ENCODE results near the gene CNNM4.

CNNM4 gene

DNA sequence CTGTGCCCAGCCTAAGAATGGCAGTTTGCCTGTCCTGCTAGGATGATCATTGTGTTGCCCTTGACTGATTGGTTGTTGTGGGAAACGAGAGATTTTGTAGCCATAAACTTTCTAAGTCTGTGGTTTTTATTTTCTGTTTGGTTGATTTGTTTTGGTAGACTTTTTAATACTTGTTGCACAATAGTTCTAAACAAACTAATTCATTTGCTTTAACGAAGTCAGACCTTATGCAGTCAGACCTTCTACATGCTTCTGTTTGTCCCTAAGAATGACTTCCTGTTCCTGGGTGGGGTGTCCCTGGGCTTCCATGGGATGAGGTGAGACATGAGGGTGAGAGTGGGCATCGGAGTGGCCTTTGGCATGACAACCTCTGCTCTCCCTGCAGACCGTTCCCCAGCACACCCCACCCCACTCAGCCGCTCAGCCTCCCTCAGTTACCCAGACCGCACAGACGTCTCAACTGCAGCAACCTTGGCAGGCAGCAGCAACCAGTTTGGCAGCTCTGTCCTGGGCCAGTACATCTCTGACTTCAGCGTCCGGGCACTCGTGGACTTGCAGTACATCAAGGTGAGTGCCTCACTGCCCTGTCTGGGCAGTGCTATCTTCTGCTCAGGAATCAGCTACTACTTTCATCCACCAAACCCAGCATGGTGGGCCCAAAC lies 47.6 kb downstream of the CNNM4 start:
- H3K9me3 ChIP-seq (ENCODE audit: control insufficient read depth, insufficient read depth, low read length), result no peaks in the 10 kb centered on the region; the same call in 1 of the 2 replicates
- H3K4me1 ChIP-seq (ENCODE audit: insufficient read depth, low read length), result no peaks in the 10 kb centered on the region
- no peaks in the 10 kb centered on the region for H3K36me3 ChIP-seq (ENCODE audit: insufficient read depth, low read length)
- no peak overlapping the region for H3K9ac ChIP-seq (ENCODE audit: low read depth, low read length)

DNA sequence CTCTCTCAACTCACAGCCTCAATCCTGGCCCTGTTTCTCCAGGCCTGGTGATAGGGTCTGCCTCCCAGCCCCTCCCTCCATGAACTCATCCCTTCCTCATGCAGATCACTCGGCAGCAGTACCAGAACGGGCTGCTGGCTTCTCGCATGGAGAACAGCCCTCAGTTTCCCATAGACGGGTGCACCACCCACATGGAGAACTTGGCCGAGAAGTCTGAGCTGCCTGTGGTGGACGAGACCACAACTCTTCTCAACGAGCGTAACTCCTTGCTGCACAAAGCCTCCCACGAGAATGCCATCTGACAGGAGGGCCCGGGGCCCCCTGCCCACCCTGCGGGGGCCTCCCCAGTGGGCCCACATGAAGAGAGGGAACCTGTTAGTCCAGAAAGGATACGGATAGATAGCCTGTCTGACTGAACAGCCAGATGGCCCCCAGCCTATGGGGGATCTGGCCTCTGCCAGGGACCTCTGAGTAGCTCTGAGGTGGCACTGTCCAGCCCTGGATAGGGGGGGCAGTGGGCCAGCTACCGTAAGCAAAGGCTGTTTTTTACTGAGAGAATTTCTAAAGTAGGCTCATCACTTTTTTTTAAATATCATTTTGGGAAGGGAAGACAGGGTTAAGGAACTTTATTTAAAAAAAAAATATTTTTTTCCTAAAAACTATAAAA lies 48.6 kb downstream of the CNNM4 start:
- Histone ChIP-seq H3K9ac (ENCODE audit: low read depth, low read length) (no peak overlapping the region), H3K4me1 (ENCODE audit: insufficient read depth, low read length) (no peaks in the 10 kb centered on the region), H3K36me3 (ENCODE audit: insufficient read depth, low read length) (no peaks in the 10 kb centered on the region), H3K9me3 (ENCODE audit: control insufficient read depth, insufficient read depth, low read length) (no peaks in the 10 kb centered on the region; the same call in 1 of the 2 replicates)

DNA sequence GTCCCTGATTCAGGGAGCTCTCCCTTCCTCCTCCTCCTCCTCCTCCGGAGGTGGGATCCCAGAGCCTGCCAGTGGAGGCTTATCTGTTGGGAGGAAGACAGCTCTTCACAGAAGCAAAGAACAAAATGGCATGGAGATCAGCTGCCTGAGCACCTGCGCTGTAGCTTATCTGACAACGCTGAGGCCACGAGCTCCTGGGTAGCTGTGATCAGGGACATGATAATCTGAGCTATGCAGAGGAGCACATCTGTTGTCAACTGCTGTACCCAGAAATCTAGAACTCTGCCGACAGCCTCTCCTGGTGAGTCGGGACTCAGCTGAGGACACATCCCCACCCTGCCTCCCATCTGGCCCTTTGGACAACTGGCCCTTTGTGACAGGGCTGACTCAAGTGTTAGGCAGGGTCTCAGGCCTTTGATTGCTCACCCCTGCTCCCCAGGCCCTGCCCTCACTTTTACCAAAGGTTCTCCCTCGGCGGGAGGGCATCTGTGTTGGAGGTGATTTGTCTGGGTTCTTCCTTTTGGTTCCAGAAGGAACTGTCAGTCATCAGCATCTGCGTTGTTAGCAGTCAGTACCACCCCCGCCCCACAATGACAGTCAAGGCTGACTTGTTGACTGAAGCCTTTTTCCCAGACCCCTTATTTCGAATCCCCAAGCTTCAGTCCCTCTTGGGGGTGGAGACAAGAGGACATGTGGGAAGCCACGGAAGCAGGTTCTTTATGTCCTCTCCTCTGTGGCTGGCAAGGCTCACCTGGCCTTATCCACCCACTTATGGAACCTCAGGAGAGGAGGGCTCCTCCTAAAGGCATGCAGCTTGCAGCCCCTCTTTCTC lies 49.5 kb downstream of the CNNM4 start:
- Histone ChIP-seq H3K9me3 (ENCODE audit: control insufficient read depth, insufficient read depth, low read length) (no peaks in the 10 kb centered on the region), H3K36me3 (ENCODE audit: insufficient read depth, low read length) (no peaks in the 10 kb centered on the region), H3K4me1 (ENCODE audit: insufficient read depth, low read length) (no peaks in the 10 kb centered on the region), H3K9ac (ENCODE audit: low read depth, low read length) (no peak overlapping the region)

DNA sequence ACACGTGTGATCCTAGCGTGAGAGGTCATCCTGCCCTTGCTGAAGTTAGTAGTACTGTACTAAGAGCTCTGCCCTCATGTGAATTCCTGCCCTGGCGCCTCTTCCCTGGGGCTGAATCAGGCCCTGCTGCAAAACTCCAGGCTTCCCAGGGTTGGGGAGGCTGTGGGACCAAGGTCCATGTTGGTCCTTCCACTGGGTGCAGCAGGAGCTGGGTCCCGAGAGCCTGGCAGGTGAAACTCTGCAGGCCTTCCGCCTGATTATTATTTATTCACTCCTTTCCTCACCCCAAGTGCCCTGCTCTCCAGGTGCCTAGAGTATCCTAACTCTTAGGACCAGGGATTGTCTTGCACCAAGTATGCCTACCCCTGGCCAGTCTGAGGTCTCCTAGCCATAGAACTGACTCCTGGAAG lies 50.1 kb downstream of the CNNM4 start:
- Histone ChIP-seq H3K36me3 (ENCODE audit: insufficient read depth, low read length) (no peaks in the 10 kb centered on the region), H3K4me1 (ENCODE audit: insufficient read depth, low read length) (no peaks in the 10 kb centered on the region), H3K9me3 (ENCODE audit: control insufficient read depth, insufficient read depth, low read length) (no peaks in the 10 kb centered on the region), H3K9ac (ENCODE audit: low read depth, low read length) (no peak overlapping the region)

DNA sequence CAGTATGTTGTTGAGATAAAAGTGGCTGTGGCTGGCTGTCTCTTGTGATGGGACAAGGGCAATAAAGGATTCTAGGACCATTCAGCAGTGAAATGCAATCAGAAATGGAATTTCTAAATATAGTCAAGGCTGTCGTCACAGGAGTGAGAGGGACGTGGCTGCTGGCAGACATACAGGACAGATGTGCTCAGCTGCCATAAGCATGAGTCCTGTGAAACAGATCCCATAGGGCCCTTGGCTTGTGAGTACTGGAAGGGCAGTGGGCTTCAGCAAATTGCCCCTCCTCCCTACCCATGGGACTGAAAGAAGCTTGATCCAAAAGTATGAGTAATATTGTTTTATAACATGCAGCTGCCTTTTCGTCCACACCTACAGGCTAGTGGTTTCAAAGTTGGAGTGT lies 51.2 kb downstream of the CNNM4 start:
- Histone ChIP-seq H3K4me1 (ENCODE audit: insufficient read depth, low read length) (no peaks in the 10 kb centered on the region), H3K9ac (ENCODE audit: low read depth, low read length) (no peak overlapping the region), H3K9me3 (ENCODE audit: control insufficient read depth, insufficient read depth, low read length) (no peaks in the 10 kb centered on the region), H3K36me3 (ENCODE audit: insufficient read depth, low read length) (no peaks in the 10 kb centered on the region)

DNA sequence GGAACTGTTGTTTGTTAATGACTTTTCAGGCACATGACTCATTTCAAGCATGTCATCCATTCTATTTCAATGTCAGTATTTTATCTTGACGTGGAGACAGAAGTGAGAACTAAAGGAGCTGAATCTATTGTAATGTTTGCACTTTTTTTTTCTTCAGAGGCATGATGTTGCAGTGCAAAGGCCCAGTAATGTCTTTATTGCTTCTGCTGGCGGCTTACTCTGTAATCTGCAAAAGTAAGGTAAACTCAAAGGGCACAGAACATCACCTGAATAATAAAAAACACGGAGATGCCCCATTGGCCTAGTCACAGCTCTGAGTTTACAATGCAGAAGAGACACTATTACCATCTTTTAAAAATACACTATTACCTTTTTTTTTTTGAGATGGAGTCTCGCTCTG lies 53.0 kb downstream of the CNNM4 start:
- Histone ChIP-seq H3K4me1 (ENCODE audit: insufficient read depth, low read length) (no peaks in the 10 kb centered on the region), H3K9me3 (ENCODE audit: control insufficient read depth, insufficient read depth, low read length) (no peaks in the 10 kb centered on the region), H3K36me3 (ENCODE audit: insufficient read depth, low read length) (no peaks in the 10 kb centered on the region), H3K9ac (ENCODE audit: low read depth, low read length) (no peak overlapping the region)

DNA sequence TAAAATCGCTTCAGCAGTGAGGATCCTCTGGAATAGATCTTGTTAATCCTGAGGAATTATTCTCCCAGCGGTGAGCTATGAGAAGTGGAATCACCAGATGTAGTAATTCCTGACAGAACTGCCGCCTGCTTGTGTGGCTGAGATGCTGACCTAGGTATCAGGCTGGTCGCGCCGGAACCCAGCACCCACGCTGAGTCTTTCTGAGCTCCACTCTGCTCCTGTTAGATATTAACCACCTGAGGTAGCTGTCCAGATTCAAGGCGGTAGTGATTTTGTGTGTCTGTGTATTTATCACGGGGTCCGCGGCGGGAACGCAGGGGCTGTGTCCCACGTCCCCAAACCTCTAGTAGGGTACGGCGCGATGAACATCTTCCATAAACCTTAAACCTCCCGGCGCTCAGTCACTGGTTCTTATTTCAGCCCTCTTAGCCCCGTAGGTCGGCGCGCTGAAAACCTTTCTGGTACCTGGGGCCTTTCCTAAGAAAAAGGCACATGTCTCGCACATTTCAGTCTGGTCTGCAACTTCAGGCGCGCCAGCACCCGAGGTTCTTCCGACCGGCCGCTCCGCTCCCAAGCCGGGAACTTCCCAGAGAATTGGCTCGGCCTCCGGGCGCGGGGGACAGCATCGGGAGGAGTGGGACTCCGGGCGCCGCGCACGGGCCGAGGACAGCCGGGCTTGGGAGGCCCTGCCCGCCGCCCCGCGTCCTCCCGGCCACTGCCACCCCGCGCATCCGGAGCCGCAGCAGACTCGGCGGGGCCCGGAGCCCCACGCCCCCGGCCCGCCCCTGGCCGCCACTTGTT lies 54.8 kb downstream of the CNNM4 start:
- H3K4me1 ChIP-seq (ENCODE audit: insufficient read depth, low read length), result 0 out of 2 replicates have a peak, but pooled peaks cover 5% of the 10 kb centered on the region

DNA sequence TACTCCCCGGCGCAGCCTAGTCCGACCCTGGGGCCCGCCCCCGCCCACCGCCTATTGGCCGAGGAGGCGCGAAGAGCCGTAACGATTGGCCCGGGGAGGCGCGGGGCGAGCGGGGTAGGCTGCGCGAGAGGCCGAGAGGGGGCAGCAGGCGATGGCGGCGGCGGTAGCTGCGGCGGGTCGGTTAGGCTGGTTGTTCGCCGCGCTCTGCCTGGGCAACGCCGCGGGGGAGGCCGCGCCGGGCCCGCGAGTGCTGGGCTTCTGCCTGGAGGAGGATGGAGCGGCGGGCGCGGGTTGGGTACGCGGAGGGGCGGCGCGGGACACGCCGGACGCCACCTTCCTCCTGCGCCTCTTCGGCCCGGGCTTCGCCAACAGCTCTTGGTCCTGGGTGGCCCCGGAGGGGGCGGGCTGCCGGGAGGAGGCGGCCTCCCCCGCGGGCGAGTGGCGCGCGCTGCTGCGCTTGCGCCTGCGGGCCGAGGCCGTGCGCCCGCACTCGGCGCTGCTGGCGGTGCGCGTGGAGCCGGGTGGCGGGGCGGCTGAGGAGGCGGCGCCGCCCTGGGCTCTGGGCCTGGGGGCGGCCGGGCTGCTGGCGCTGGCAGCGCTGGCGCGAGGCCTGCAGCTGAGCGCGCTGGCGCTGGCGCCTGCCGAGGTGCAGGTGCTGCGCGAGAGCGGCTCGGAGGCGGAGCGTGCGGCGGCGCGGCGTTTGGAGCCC lies 55.6 kb downstream of the CNNM4 start, which contains the start of gene CNNM3:
Gene CNNM3, plus strand, starts transcription at position 142 of the 709 bp plus-strand sequence. Its CDS starts 10 bp downstream, at position 152.
- H3K9ac ChIP-seq (ENCODE audit: low read depth, low read length), result peak within 1 kb of the TSS; percentile 75
- H3K36me3 ChIP-seq (ENCODE audit: insufficient read depth, low read length), result no peaks in the 10 kb centered on the region
- H3K9me3 ChIP-seq (ENCODE audit: control insufficient read depth, insufficient read depth, low read length), result no peaks in the 10 kb centered on the region
- H3K4me1 ChIP-seq (ENCODE audit: insufficient read depth, low read length), result 0 out of 2 replicates have a peak, but pooled peaks cover 5% of the 10 kb centered on the region

More for the DNA sequence above, 54.8 kb downstream of the CNNM4 start:
- H3K36me3 ChIP-seq (ENCODE audit: insufficient read depth, low read length), result no peaks in the 10 kb centered on the region
- peak overlapping the region; percentile 67 for H3K9ac ChIP-seq (ENCODE audit: low read depth, low read length)
- no peaks in the 10 kb centered on the region for H3K9me3 ChIP-seq (ENCODE audit: control insufficient read depth, insufficient read depth, low read length)

DNA sequence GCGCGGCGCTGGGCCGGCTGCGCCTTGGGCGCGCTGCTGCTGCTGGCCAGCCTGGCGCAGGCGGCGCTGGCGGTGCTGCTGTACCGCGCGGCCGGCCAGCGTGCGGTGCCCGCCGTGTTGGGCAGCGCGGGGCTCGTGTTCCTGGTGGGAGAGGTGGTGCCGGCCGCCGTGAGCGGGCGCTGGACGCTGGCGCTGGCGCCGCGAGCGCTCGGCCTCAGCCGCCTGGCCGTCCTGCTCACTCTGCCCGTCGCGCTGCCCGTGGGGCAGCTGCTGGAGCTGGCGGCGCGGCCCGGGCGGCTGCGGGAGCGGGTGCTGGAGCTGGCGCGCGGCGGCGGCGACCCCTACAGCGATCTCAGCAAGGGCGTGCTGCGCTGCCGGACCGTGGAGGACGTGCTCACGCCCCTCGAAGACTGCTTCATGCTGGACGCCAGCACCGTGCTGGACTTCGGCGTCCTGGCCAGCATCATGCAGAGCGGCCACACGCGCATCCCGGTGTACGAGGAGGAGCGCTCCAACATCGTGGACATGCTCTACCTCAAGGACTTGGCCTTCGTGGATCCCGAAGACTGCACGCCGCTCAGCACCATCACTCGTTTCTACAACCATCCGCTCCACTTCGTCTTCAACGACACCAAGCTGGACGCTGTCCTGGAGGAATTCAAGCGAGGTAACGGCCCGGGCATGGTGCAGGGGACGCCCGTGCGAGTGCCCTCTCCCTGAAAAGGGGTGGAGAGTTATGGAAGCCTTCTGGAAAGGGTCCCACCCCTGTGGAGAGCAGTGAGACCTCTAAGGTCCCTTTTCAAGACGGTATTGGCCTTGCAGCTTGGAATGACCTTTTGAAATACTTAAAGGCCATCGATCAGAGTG lies 56.4 kb downstream of the CNNM4 start:
- Histone ChIP-seq H3K9me3 (ENCODE audit: control insufficient read depth, insufficient read depth, low read length) (no peaks in the 10 kb centered on the region), H3K36me3 (ENCODE audit: insufficient read depth, low read length) (no peaks in the 10 kb centered on the region), H3K9ac (ENCODE audit: low read depth, low read length) (peak overlapping the region; percentile 75), H3K4me1 (ENCODE audit: insufficient read depth, low read length) (0 out of 2 replicates have a peak, but pooled peaks cover 5% of the 10 kb centered on the region)

DNA sequence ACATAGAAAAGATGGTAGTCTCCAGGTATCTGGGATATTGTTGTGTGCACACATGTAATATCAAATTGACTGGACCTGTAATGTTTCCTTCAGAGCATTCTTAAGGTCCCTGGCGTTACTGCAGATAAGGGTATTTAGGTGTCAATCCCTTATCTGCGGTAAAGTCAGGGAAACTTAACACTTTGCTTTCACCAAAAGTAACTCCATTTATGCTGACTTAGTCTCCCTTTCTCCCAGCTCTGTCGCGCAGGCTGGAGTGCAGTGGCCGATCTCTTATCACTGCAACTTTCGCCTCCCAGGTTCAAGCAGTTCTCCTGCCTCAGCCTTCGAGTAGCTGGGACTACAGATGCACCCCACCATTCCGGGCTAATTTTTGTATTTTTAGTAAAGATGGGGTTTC lies 57.2 kb downstream of the CNNM4 start:
- H3K9ac ChIP-seq (ENCODE audit: low read depth, low read length), result peak overlapping the region; percentile 75; the same call in 1 of the 2 replicates
- 0 out of 2 replicates have a peak, but pooled peaks cover 5% of the 10 kb centered on the region for H3K4me1 ChIP-seq (ENCODE audit: insufficient read depth, low read length)
- no peaks in the 10 kb centered on the region for H3K36me3 ChIP-seq (ENCODE audit: insufficient read depth, low read length)
- H3K9me3 ChIP-seq (ENCODE audit: control insufficient read depth, insufficient read depth, low read length), result no peaks in the 10 kb centered on the region

DNA sequence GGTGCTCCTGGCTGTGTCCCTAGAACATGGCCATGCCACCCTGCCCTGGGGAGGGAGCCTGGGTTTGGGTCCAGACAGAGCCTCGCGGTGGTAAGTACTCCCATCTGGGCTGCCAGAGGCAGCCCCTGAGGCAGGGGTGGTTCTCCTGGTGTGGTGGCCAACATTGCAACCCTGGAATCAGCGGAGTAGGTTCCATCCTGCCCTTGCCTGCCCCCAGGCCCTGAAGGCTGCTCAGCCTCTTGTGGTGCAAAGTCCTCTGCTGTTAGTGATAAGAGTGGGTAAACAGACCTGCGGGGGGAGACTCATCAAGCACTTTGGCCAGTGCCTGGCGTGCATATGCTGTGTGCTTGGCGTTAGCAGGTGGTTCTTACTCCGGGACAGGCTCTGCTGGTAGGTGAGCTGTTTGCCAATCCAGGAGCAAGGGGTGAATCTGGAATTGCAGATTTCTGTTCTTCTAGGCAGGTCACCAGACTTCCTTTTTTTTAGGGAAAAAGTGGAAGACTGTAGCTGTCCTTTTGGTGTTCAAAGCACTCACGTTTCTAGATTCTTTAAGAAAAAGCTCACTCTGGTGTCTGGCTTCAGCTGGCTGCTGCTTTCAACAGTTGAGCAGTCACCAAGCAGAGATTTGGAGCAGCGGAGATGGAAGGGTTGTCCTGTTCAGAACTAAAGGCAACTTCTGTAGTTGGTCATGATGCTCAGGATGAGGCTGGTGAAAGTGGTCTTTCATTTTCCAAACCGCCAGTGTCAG lies 58.6 kb downstream of the CNNM4 start:
- H3K36me3 ChIP-seq (ENCODE audit: insufficient read depth, low read length), result no peaks in the 10 kb centered on the region; the same call in 1 of the 2 replicates
- no peaks in the 10 kb centered on the region for H3K9me3 ChIP-seq (ENCODE audit: control insufficient read depth, insufficient read depth, low read length)
- 0 out of 2 replicates have a peak, but pooled peaks cover 5% of the 10 kb centered on the region for H3K4me1 ChIP-seq (ENCODE audit: insufficient read depth, low read length)
- no peak overlapping the region for H3K9ac ChIP-seq (ENCODE audit: low read depth, low read length)

DNA sequence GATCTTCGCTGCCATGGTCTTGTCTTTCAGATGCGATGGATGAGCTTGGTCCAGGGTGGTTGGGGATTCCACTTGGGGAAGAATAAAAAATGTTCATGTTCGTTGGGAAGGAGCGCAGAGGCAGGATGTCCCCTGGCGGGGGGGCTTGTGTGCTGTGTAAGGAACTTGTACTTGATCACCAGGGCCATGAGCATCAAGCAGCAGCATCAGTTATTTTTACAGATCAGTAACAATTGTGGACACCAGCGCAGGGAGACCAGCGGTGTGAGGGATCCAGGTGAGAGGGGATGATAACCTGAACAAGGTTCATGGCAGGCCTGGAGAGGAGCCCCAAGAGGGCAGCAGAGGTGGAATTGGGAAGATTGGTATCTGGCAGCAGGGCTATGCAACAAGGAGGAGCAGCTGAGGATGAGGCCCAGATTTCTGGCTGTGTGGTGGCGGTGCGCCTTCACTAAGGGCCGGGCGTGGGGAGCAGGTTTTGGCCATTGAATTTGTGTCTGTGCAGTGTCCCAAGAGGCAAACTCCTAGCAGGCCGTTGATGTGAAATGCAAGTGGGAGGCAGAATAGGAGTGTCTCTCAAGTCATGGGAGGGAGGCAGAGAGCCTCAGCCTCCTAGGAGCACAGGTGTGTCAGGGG lies 59.3 kb downstream of the CNNM4 start:
- Histone ChIP-seq H3K36me3 (ENCODE audit: insufficient read depth, low read length) (no peaks in the 10 kb centered on the region; the same call in 1 of the 2 replicates), H3K4me1 (ENCODE audit: insufficient read depth, low read length) (0 out of 2 replicates have a peak, but pooled peaks cover 5% of the 10 kb centered on the region), H3K9me3 (ENCODE audit: control insufficient read depth, insufficient read depth, low read length) (no peaks in the 10 kb centered on the region), H3K9ac (ENCODE audit: low read depth, low read length) (no peak overlapping the region)
